GM08714 (cell line): ENCODE data around the gene HGS.

Experiments
- H3K4me3 ChIP-seq: fragments of 200-500 bp; sonication (Bioruptor generic); 2 replicates; pipeline ENCODE4 v1.5.1; 2014; ENCODE audit warnings: mild to moderate bottlenecking, low read length, inconsistent platforms
- ZNF274 ChIP-seq: IDR thresholded peaks from 2 replicates; pipeline ENCODE4 v1.6.1; 2012; ENCODE audit warnings: mild to moderate bottlenecking, low read depth, low read length

HGS gene

DNA sequence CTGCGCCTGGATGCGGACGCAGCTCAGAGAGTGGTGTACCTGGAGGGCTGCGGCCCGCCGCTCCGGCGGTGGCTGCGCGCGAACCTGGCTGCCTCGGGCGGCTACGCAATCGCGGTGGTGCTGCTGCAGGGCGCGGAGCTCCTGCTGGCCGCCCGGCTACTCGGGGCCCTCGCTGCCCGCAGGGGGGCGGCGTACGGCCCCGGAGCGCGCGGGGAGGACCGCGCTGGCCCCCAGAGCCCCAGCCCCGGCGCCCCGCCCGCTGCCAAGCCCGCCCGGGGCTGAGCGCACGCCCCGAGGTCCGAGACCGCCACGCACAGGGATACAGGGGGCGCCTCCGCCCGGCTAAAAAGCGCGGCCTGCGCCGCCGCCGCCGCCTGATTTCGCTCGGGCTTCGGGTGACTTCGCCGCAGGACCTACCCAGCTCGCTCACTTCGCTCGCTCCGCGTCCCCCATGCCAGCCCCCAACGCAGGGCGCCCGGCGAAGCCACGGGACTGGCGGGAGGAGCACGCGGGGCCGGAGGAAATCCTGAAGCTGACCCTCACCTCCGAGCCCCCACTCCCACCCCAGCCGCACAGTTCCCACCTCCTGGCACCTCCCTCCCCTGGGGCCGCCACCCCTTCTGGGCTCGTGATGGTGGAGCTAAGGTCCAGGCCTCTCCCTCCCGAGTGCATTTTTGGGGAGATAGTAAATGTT is 35.7 kb upstream of the HGS start:
- TF ChIP-seq ZNF274: no peak
- no peak overlapping the region for H3K4me3 ChIP-seq

DNA sequence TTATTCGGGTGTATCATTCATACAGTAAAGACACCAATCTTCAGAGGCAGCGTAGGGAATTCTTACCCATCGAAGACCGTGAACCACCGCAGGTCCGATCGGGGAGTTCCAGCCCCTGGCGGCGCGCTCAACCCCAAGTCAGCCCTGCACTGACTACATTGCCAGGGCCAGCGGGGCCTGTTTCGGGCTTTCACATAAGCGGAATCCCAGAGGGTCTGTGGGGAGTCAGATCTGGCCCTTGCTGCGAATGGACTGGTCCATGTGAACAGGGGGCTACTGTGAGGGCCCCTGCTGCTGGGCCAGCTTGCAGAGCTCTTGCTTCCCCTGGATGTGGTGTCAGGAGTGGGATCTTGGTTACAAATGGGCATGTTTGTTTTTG is 35.1 kb upstream of the HGS start:
- no peak overlapping the region for H3K4me3 ChIP-seq

DNA sequence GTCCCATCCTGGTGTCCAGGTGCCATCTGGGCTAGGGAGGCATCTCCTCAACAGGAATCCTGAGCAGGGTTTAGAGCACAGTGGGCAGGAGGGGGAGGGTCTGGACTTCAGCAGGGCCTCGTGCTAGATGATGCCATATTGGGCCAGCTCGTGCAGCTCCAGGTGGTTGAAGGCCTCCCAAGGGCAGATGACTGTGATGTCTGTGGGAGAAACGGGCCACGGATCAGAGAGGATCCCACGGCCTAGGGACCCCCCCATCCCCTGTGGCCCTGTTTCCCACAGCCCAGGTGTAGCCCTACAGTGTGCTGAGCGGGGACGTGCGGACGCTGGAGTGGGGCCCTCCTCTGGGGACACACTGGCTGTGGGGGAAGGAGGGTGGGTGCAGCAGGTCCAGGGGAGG is 32.9 kb upstream of the HGS start:
- no peak overlapping the region for H3K4me3 ChIP-seq
- no peak for TF ChIP-seq ZNF274

More for the DNA sequence above, 35.1 kb upstream of the HGS start:
- TF ChIP-seq ZNF274: no peak

DNA sequence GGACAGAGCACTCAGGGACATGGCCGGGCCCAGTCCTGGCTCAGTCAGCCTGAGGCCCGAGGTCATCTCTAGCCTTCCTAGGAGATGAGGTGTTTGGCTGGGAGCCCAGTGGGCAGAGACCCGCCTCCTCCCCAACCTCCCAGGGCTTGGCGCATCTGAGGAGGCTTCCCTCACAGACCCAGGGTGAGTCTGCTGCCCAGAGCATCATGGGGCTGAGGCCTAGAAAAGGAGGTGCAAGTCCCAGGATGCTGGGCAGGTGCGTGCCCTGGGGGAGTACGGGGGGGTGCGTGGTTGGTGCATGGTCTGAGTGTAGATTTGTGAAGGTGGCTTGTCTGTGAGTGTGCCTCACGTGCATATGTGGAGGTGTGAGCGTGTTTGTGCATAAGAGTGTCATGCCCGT is 32.1 kb upstream of the HGS start:
- TF ChIP-seq ZNF274: no peak
- no peak overlapping the region for H3K4me3 ChIP-seq

DNA sequence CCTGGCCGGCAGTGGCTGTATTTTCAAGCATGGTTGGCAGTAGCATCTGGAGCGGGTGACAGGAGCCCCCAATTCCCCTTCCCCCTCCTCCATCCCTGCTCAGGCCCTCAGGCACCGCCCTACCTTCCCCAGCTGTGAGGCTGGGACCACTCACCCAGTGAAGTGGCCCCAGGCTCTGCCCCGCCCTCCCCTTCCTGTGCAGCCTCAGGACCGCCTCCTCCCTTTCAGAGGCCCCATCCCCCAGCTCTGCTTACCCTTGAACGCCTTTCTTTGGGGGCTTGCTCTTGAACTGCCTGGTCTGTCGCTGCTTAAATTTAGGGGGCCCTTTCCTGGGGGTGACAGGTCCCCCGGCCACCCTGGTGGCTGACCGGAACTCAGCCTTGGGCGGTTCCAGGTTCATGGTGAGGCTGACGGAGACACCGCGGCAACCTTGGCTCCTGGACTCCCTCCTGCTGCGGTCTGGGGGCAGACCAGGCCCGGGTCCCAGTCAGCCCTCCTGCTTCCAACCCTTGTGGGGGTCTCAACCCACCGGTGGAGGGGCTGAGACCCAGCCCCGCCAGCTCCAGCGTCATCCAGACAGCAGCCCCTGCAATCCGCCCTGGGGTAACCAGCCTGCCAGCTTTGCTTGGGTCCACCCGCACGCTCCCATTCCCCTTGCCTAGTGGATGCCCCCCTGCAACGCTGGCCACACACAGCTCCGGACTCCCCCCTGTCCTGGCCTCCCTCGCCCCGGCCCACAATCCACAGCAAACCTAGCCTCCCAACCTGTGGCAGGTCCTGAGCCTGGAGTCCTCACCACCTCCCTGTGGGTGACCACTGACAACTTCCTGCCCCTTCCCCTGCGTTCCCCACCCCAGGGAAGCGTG is 30.7 kb upstream of the HGS start:
- H3K4me3 ChIP-seq: peak overlapping the region; percentile 17; the same call in 1 of the 2 replicates

DNA sequence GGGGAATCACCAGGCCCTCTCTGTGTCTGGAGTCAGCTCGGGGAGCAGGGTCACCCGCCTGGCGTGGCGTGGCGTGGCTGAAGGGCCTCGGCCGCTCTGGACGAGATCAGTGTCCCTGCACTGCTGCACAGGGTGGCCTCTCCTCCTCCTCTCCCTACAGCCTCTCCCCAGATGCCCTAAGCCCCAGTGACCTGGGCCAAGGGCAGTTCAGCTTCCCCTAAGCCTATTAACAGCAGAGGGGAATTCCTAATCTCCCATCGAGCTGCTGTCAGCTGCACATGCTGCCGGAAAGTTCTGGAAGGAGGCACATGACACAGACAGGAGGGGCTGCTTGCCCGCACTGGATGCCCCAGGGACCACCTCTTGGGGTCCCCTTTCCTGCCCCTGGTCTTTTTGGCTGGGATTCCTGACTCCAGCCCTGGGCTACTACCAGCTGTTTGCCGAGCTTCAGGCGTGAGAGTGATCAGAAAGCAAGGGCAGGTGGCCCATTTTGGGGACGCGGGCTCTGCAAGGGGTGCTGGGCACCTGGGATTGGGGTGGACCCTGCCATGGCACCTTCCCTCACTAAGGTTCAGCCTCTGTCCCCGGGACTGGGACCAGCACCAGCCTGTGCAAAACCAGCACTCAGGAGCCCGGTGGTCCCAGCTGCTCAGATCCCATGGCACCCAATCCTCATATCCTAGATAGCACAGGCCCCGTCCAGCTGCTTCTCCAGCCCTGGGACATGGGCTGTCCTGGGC is 28.3 kb upstream of the HGS start:
- TF ChIP-seq ZNF274: no peak
- no peak overlapping the region for H3K4me3 ChIP-seq

More for the DNA sequence above, 30.7 kb upstream of the HGS start:
- no peak for TF ChIP-seq ZNF274

DNA sequence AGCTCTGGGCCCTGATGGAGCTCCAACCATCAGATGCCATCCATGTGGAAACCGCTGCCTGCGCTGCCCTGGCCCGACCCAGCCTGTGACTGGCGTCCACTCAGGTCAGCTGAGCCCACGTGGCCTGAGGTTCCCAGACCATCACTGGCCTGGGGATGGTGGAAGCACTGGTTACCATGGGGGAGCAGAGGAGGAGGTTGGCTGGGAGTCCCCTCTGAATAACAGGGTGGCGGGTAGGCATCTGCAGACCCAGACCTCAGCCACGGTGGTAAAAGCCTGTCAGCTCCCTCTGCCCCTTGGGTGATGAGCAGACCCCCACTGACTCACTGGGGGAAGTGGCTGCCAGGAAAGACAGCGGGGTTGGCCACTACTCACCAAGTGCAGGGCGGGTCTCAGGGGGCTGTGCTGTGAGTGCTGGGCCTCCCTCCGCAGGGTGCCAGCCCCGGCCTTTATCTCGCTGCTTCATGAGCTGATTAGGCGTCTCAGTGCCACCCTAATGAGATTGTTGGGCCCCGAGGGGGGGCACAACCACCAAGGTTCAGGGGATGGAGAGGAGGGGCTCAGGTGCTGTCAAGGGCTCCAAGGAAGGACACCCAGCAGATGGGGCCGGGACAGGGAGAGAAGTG is 27.6 kb upstream of the HGS start, which contains the start of gene PDE6G:
PDE6G (minus strand) TSS at position 425 of the 626 bp plus-strand sequence. CDS start 3,237 bp downstream, outside the sequence.
- H3K4me3 ChIP-seq: no peak within 1 kb of the TSS
- TF ChIP-seq ZNF274: no peak

DNA sequence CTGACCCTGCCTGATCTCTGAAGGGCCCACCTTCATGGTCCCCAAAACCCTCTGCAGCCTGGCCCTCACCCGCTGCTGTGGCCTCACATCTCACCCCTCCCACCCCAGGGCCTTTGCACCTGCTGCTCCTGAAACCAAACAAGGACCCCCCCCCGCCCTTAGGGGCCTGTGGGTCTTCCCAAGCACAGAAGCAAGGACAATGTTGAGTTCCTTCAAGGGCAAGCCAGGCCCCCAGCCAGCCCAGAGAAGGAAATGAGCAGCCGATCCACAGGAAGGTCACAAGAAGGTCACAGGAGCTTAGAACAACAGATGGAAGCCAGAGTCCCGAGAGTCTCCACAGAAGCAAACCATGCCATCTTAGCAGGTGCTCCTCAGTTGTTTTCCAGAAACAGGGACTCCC is 27.0 kb upstream of the HGS start:
- TF ChIP-seq ZNF274: no peak
- H3K4me3 ChIP-seq: no peak overlapping the region

DNA sequence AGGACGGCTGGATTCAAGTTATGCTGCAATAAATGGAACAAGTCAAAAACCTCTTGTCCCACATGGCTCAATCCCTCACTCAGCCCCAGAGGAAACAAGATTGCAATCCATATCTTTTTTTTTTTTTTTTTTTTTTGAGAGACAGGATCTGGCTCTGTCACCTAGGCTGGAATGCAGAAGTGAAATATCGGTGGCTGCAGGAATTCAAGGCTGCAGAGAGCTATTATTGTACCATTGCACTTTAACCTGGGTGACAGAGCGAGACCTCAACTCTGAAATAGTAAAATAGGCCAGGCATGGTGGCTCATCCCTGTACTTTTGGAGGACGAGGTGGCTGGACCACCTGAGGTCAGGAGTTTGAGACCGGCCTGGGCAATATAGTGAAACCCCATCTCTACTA is 24.8 kb upstream of the HGS start:
- no peak for TF ChIP-seq ZNF274
- H3K4me3 ChIP-seq: no peak overlapping the region

DNA sequence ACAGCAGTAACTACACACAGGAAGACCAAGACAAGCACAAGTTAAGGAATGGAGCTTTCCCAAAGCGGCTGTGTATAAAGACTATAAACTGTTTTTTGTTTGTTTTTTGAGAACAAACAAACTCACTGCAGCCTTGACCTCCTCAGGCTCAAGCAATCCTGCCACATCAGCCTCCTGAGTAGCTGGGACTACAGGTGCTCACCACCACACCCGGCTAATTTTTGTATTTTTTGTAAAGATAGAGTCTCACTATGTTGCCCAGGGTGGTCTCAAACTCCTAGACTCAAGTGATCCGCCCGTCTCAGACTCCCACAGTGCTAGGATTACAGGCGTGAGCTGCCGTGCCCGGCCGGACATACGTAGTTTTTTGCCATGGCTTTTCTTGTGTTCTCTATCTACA is 23.4 kb upstream of the HGS start:
- no peak for TF ChIP-seq ZNF274
- H3K4me3 ChIP-seq: no peak overlapping the region

DNA sequence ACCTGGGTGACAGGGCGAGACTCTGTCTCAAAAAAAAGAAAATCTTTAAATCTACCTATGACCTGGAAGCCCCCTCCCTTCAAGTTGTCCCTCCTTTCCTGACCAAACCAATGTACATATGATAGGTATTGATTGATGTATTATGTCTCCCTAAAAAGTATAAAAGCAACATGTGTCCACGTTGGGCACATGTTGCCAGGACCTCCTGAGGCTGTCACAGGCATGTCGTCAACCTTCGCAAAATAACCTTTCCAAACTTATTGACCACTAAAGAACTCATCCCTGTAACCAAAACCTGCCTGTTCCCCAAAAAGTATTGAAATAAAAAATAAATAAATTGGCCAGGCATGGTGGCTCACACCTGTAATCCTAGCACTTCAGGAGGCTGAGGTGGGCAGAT is 21.8 kb upstream of the HGS start:
- no peak overlapping the region for H3K4me3 ChIP-seq
- TF ChIP-seq ZNF274: no peak

DNA sequence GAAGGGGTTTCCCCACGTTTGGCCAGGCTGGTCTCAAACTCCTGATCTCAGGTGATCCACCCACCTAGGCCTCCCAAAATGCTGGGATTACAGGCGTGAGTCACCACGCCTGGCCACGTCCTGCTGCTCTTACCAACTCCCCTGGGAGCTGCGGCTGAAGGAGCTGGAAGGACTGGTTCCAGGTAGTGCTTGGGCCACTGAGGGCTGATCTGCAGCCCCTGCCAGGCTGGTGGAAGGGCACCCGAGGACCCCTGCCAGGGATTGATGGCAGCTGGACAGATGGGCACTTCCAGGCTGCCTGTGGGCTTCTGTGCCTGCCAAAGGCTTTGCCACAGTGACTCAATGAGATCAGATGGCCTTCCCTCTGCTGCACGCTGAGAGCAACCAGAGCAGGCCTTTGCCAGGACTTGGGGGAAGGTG is 19.8 kb upstream of the HGS start:
- H3K4me3 ChIP-seq: no peak overlapping the region
- no peak for TF ChIP-seq ZNF274

DNA sequence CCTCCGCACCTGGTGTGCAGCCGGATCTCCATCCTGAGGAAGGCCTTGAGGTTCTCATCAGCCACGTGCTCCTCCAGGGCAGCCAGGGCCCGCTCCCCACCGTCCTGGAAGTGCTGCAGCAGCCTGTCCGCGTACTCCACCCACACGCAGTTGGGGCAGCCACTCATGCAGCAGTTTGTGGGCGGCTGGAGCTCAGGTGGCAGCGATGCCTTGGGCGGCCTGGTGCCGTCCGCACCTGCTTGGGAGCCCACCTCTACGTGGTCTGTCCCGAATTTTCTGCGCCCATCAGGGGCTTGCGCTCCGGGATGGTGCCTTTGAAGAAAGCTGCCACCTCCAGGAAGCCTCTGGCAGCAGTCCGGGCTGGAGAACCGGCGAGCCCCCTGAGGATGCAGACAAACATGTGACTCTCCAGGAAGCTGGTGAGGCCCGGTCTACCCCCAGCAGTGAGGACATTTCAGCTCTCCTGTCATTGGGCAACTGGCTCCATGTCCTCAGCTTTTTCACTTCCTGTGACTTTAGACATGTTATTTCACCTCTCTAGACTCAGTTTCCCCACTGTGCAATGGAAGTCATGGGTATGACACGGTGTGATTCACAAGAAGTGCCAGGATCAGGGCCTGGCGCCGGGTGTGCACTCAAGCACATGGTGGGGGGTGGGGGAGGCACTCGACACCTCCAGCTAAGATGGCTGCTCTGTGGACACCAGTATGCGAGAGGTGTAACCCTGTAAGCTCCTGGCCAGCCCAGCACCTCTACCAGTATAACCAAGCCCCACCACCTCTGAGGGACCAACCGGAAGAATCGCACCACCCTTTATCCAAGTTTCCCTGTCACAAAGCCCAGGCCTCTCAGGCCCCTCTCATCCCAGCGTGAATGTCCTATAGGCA is 18.4 kb upstream of the HGS start:
- TF ChIP-seq ZNF274: no peak
- peak overlapping the region; percentile 85 for H3K4me3 ChIP-seq
